Tracheal epithelial cell (primary cell): ENCODE data around the gene CTAGE1. TPM values are rescaled to one million over a fixed set of nuclear protein-coding genes. Genes with fewer than 3 reads are reported as not detected.

Experiments
- total RNA-seq: library from RNA; depleted of rRNA; stranded (reverse); fragments of >200 nt; gene quantifications from 2 replicates; pipeline ENCODE4 v1.2.1, GENCODE V29; 2014

CTAGE1 gene
- not detected in 2 replicates for total RNA-seq

GRCh38 chr18:22417496-22418188, at the start of gene CTAGE1:
Gene CTAGE1 (minus strand): TSS chr18:22417915. CDS start chr18:22417811, 104 bp downstream.

Other genes with a start within 250 kb of the CTAGE1 start
- gene GATA6, start 248.3 kb downstream of the CTAGE1 start, total RNA-seq = 2.9 and 5.1 TPM in 2 replicates